ENCODE measurements around the gene RAC2.

- TF ChIP-seq CTCF (conservative IDR thresholded peaks at IDR 0.05) (no peak), ZFX (IDR thresholded peaks at IDR 0.05) (no peak)
Measured at GRCh38 chr22:37244922-37245722, 1.1 kb upstream of the RAC2 start.

All from C4-2B (cell line).